Panc1 (cell line): ENCODE measurements around the gene CASP12. TPM values are rescaled to one million over a fixed set of nuclear protein-coding genes. Genes with fewer than 3 reads are reported as not detected.

Experiments used
- ATAC-seq: fragments of 200-7000 bp; cut with Tn5 transposase; 2 replicates; pipeline ENCODE4 v1.9.1; 2020; ENCODE audit warnings: mild to moderate bottlenecking, moderate library complexity
- BruUV-seq: library from RNA; stranded (reverse); fragments of 400-500 nt; replicated peaks from 2 replicates; lab custom pipeline; 2021; lab: Mats Ljungman, UMichigan
- CTCF ChIA-PET: fragments of 300-600 bp; sonication (Branson Sonifier 250); formaldehyde crosslinking; loops from one replicate; lab custom pipeline; 2022; ENCODE audit warnings: antibody characterized with exemption; lab: Charles Lee
- POLR2A ChIA-PET: fragments of 300-600 bp; sonication (Branson Sonifier 250); formaldehyde crosslinking; loops from one replicate; lab custom pipeline; 2022; ENCODE audit warnings: antibody characterized with exemption; lab: Charles Lee
- DNase-seq: peaks from one replicate; pipeline ENCODE4 v3.0.0-alpha.2; 2010; ENCODE audit warnings: low read depth, low spot score
- H3K27ac ChIP-seq: 2 replicates; pipeline ENCODE4 v1.5.1; 2011; ENCODE audit warnings: mild to moderate bottlenecking, low read length, inconsistent platforms
- H3K27me3 ChIP-seq: fragments of 200-500 bp; sonication (Bioruptor generic); 2 replicates; pipeline ENCODE4 v1.6.0; 2014; ENCODE audit warnings: low read length, inconsistent platforms; ENCODE audit not compliant: control insufficient read depth, insufficient read depth
- H3K36me3 ChIP-seq: fragments of 200-500 bp; sonication (Bioruptor generic); 2 replicates; pipeline ENCODE4 v1.5.1; 2014; ENCODE audit warnings: inconsistent platforms, mild to moderate bottlenecking, low read length, moderate library complexity; ENCODE audit not compliant: control insufficient read depth, insufficient read depth
- H3K4me1 ChIP-seq: 2 replicates; pipeline ENCODE4 v1.5.1; 2011; ENCODE audit warnings: inconsistent platforms, mild to moderate bottlenecking, low read length, moderate library complexity; ENCODE audit not compliant: control insufficient read depth, insufficient read depth
- H3K4me3 ChIP-seq, 2 experiments: 2 replicates each; pipeline ENCODE4 v1.5.1; 2011 to 2012; ENCODE audit warnings: low read depth in 2 of 2, low read length in 2 of 2, mild to moderate bottlenecking in 2 of 2, inconsistent platforms in 1 of 2, moderate library complexity in 1 of 2
- H3K9me3 ChIP-seq: fragments of 200-500 bp; sonication (Bioruptor generic); 2 replicates; pipeline ENCODE4 v1.5.1; 2014; ENCODE audit warnings: low read depth, mild to moderate bottlenecking, inconsistent platforms, low read length, moderate library complexity; ENCODE audit not compliant: control insufficient read depth, insufficient read depth
- CTCF ChIP-seq: fragments of 450-650 bp; IDR thresholded peaks from 2 replicates; pipeline ENCODE4 v1.5.1; 2017; ENCODE audit warnings: mild to moderate bottlenecking
- POLR2AphosphoS5 ChIP-seq: IDR thresholded peaks from 2 replicates; pipeline ENCODE4 v1.6.1; 2012; ENCODE audit warnings: mild to moderate bottlenecking, low read depth, low read length, moderate library complexity
- REST ChIP-seq, 2 experiments: IDR thresholded peaks; 2 replicates each; pipeline ENCODE4 v1.6.1; 2011 to 2012; ENCODE audit warnings: low read depth in 2 of 2, control low read depth in 1 of 2, low read length in 1 of 2, mild to moderate bottlenecking in 1 of 2, moderate library complexity in 1 of 2; ENCODE audit not compliant: insufficient read depth in 1 of 2
- SIN3A ChIP-seq: IDR thresholded peaks from 2 replicates; pipeline ENCODE4 v1.6.1; 2012; ENCODE audit warnings: low read depth, mild to moderate bottlenecking, low read length, moderate library complexity, borderline replicate concordance; ENCODE audit not compliant: insufficient read depth
- TCF7L2 ChIP-seq: IDR thresholded peaks from 2 replicates; pipeline ENCODE4 v1.6.1; 2011; ENCODE audit warnings: mild to moderate bottlenecking, low read depth, low read length, inconsistent platforms
- in situ Hi-C: cut with HindIII; loops from 2 replicates; pipeline ENCODE4 v1.10.0; 2016; ENCODE audit warnings: low sequenced_read_pairs, low pct_unique_long_range_greater_than_20kb
- intact Hi-C: fragments of 100-400 bp; cut with micrococcal nuclease; formaldehyde crosslinking; loops from one replicate; pipeline ENCODE4 v1.10.0; 2022; ENCODE audit not compliant: unreplicated experiment
- total RNA-seq: library from RNA; stranded (reverse); gene quantifications from one replicate; pipeline ENCODE4 v1.2.1, GENCODE V29; 2021; ENCODE audit not compliant: unreplicated experiment

Gene CASP12
- total RNA-seq, 1 experiment from 2014 or later: not detected

GRCh38 chr11:104883342-104883741 is 14.9 kb downstream of the CASP12 start:
- no peaks in the 10 kb centered on the region for H3K36me3 ChIP-seq
- POLR2A ChIA-PET: no interaction called here
- intact Hi-C loops: no loop called here
- DNase-seq: no peak
- ATAC-seq: no peak
- in situ Hi-C loops: no loop called here
- no peak for TF ChIP-seq SIN3A
- no peak for TF ChIP-seq POLR2AphosphoS5
- TF ChIP-seq REST (IDR thresholded peaks at IDR 0.05; ENCODE audit: insufficient read depth in 1 of 2, low read depth in 2 of 2, low read length in 1 of 2): no peak
- no peak for TF ChIP-seq TCF7L2
- TF ChIP-seq CTCF: no peak
- CTCF ChIA-PET: no interaction called here
- no peak overlapping the region for H3K27ac ChIP-seq
- no peaks in the 10 kb centered on the region for H3K27me3 ChIP-seq
- no TSS peak for BruUV-seq
- H3K9me3 ChIP-seq: no peaks in the 10 kb centered on the region
- H3K4me1 ChIP-seq: no peaks in the 10 kb centered on the region
- H3K4me3 ChIP-seq: no peak overlapping the region

- CTCF ChIA-PET: no interaction called here
- POLR2A ChIA-PET: no interaction called here
Observed at GRCh38 chr11:104881117-104881794, 17.0 kb downstream of the CASP12 start.

More at GRCh38 chr11:104881117-104881794, 17.0 kb downstream of the CASP12 start:
- Histone ChIP-seq H3K4me1 (no peaks in the 10 kb centered on the region), H3K27ac (no peak overlapping the region), H3K4me3 (no peak overlapping the region), H3K36me3 (no peaks in the 10 kb centered on the region), H3K27me3 (no peaks in the 10 kb centered on the region), H3K9me3 (no peaks in the 10 kb centered on the region)
- no peak for DNase-seq
- no peak for TF ChIP-seq TCF7L2
- no peak for TF ChIP-seq SIN3A
- no peak for TF ChIP-seq CTCF
- no peak for TF ChIP-seq POLR2AphosphoS5
- TF ChIP-seq REST (IDR thresholded peaks at IDR 0.05; ENCODE audit: insufficient read depth in 1 of 2, low read depth in 2 of 2, low read length in 1 of 2): no peak
- no TSS peak for BruUV-seq
- in situ Hi-C loops: no loop called here
- intact Hi-C loops: no loop called here
- no peak for ATAC-seq
